BJ (cell line): ENCODE data around the gene ZBTB11. TPM values are rescaled to one million over a fixed set of nuclear protein-coding genes. Genes with fewer than 3 reads are reported as not detected.
"Not testable (repeated sequence)": the region's sequence is repeated elsewhere in the genome, so short reads cannot be mapped to it uniquely, and the experiment has no call there.

Source experiments
- CTCF ChIA-PET: fragments of 350-600 bp; formaldehyde crosslinking; extraction: SDS; loops from one replicate; lab custom pipeline; 2021; ENCODE audit warnings: antibody characterized with exemption, inconsistent platforms; lab: Yijun Ruan, JAX
- POLR2A ChIA-PET: fragments of 300-600 bp; sonication (Branson Sonifier 250); formaldehyde crosslinking; extraction: SDS; loops from one replicate; lab custom pipeline; 2021; ENCODE audit warnings: antibody characterized with exemption; lab: Charles Lee
- DNase-seq: peaks from one replicate; pipeline ENCODE4 v3.0.0-alpha.2; 2011; ENCODE audit warnings: low read depth
- H3K27me3 ChIP-seq: 2 replicates; pipeline ENCODE4 v1.6.0; 2011; ENCODE audit warnings: low read length; ENCODE audit not compliant: control insufficient read depth, insufficient read depth
- H3K36me3 ChIP-seq: 2 replicates; pipeline ENCODE4 v1.5.1; 2011; ENCODE audit warnings: low read length; ENCODE audit not compliant: control insufficient read depth, insufficient read depth
- H3K4me3 ChIP-seq: 2 replicates; pipeline ENCODE4 v1.5.1; 2011; ENCODE audit warnings: low read depth, mild to moderate bottlenecking, control low read depth, low read length
- CTCF ChIP-seq: IDR thresholded peaks from 2 replicates; pipeline ENCODE4 v1.5.1; 2011; ENCODE audit warnings: low read depth, mild to moderate bottlenecking, control low read depth, inconsistent platforms, low read length, moderate library complexity; ENCODE audit not compliant: insufficient read depth
- polyA plus RNA-seq: library from polyadenylated mRNA; depleted of rRNA; stranded (reverse); fragments of >200 nt; gene quantifications from 2 replicates; pipeline ENCODE4 v1.2.3, GENCODE V29; 2011

ZBTB11 gene
- polyA plus RNA-seq, 1 experiment = 4.5 TPM

- POLR2A ChIA-PET = no interaction called here
- no peak for DNase-seq
- H3K4me3 ChIP-seq = no peak overlapping the region
- no peaks in the 10 kb centered on the region for H3K36me3 ChIP-seq
- CTCF ChIA-PET = interaction anchor here (0.6 to 1.3 kb wide), 8 partner anchors 11 to 1025 kb away, joined by 3 to 6 read pairs (median 4); no protein-coding TSS in a partner anchor
- H3K27me3 ChIP-seq = no peaks in the 10 kb centered on the region
- TF ChIP-seq CTCF = peak; percentile 65
Observed at GRCh38 chr3:101695779-101696372, 18.9 kb upstream of the ZBTB11 start.

GRCh38 chr3:101694836-101695235 is 17.9 kb upstream of the ZBTB11 start:
- POLR2A ChIA-PET, DNase-seq, H3K4me3 ChIP-seq, H3K27me3 ChIP-seq, H3K36me3 ChIP-seq: not testable (repeated sequence)
- CTCF ChIA-PET = interaction anchor here (1.3 kb wide), 2 partner anchors 12 to 14 kb away, joined by 4 to 6 read pairs; no protein-coding TSS in a partner anchor

GRCh38 chr3:101693540-101693939 is 16.6 kb upstream of the ZBTB11 start:
- H3K27me3 ChIP-seq, H3K4me3 ChIP-seq, H3K36me3 ChIP-seq, POLR2A ChIA-PET, DNase-seq: not testable (repeated sequence)
- TF ChIP-seq CTCF = peak; percentile 57
- CTCF ChIA-PET = interaction anchor here (0.6 to 1.8 kb wide), 4 partner anchors 14 to 1706 kb away, joined by 3 to 6 read pairs (median 4); partner anchors contain the start of gene ZBTB11

- ChIA-PET POLR2A (interaction anchor here (0.7 kb wide), 1 partner anchor 14 kb away, joined by 3 read pairs; no protein-coding TSS in a partner anchor), CTCF (interaction anchor here (1.6 to 2.4 kb wide), 3 partner anchors 14 to 15 kb away, joined by 6 to 9 read pairs (median 6); partner anchors contain the start of gene ZBTB11)
- not testable (repeated sequence) for H3K27me3 ChIP-seq, H3K36me3 ChIP-seq, DNase-seq, H3K4me3 ChIP-seq
Observed at GRCh38 chr3:101691685-101692671, 15.0 kb upstream of the ZBTB11 start.

GRCh38 chr3:101690972-101691371 is 14.0 kb upstream of the ZBTB11 start:
- no peaks in the 10 kb centered on the region for H3K36me3 ChIP-seq
- ChIA-PET POLR2A (interaction anchor here (0.7 kb wide), 1 partner anchor 15 kb away, joined by 3 read pairs; no protein-coding TSS in a partner anchor), CTCF (interaction anchor here (1.0 to 2.4 kb wide), 3 partner anchors 14 to 17 kb away, joined by 3 to 9 read pairs (median 6); partner anchors contain the start of gene ZBTB11)
- no peak overlapping the region for H3K4me3 ChIP-seq
- H3K27me3 ChIP-seq = no peaks in the 10 kb centered on the region
- no peak for TF ChIP-seq CTCF
- DNase-seq = no peak

GRCh38 chr3:101689286-101689685 is 12.4 kb upstream of the ZBTB11 start:
- Histone ChIP-seq H3K36me3 (peaks cover 2% of the 10 kb centered on the region; the same call in 1 of the 2 replicates), H3K27me3 (no peaks in the 10 kb centered on the region), H3K4me3 (no peak overlapping the region)
- POLR2A ChIA-PET = no interaction called here
- CTCF ChIA-PET = interaction anchor here (1.3 kb wide), 1 partner anchor 20 kb away, joined by 3 read pairs; no protein-coding TSS in a partner anchor
- no peak for TF ChIP-seq CTCF
- DNase-seq = no peak
